ENCODE data around the gene IRAK4. TPM values are rescaled to one million over a fixed set of nuclear protein-coding genes. Genes with fewer than 3 reads are reported as not detected.

Gene IRAK4
- total RNA-seq, 1 experiment from 2014 or later = 15.7 TPM

- Histone ChIP-seq H3K9me3 (replicated peaks) (no peaks in the 10 kb centered on the region), H3K4me3 (peak overlapping the region; percentile 75), H3K4me1 (no peaks in the 10 kb centered on the region), H3K36me3 (no peaks in the 10 kb centered on the region), H3K27me3 (no peaks in the 10 kb centered on the region), H3K27ac (peak overlapping the region; percentile 50)
- DNase-seq = peak in 1 of 2 experiments; percentile 57
Measured at GRCh38 chr12:43836475-43836989, 77.8 kb downstream of the IRAK4 start.

Other genes with a start within 250 kb of the IRAK4 start
- 0.03 TPM in 1 of 2 replicates, not detected in the other for gene ADAMTS20, start 206.7 kb upstream of the IRAK4 start, total RNA-seq (2014; rRNA removed; shearing (Covaris generic))
- 29.2 and 35.7 TPM in 2 replicates for gene PUS7L, start 161 bp upstream of the IRAK4 start, total RNA-seq (2014; rRNA removed; shearing (Covaris generic))
- 125 and 147 TPM in 2 replicates for gene TWF1, start 47.4 kb downstream of the IRAK4 start, total RNA-seq (2014; rRNA removed; shearing (Covaris generic))
- gene TMEM117, start 77.1 kb downstream of the IRAK4 start, total RNA-seq (2014; rRNA removed; shearing (Covaris generic)) = 12.6 and 15.9 TPM in 2 replicates